Stimulated activated CD4-positive, alpha-beta T cell treated with anti-CD3 and anti-CD28 coated beads, TNF-alpha, amount 100 ng/mL, for 4 hours (primary cell): Measurements from ENCODE around the gene ATP6V0A4.
"Not testable (repeated sequence)": the region's sequence is repeated elsewhere in the genome, so short reads cannot be mapped to it uniquely, and the experiment has no call there.

Experiments
- DNase-seq, 3 experiments: peaks; one replicate each; pipeline ENCODE4 v3.0.0-alpha.2; 2020; ENCODE audit warnings: low read depth in 3 of 3

The ATP6V0A4 gene

GRCh38 chr7:138802706-138803105 lies 4.7 kb upstream of the ATP6V0A4 start:
- DNase-seq, result no peak

- DNase-seq, result no peak
Measured at GRCh38 chr7:138801256-138801655, 3.3 kb upstream of the ATP6V0A4 start.

- no peak for DNase-seq
Measured at GRCh38 chr7:138799336-138800000, 1.5 kb upstream of the ATP6V0A4 start.

- no peak for DNase-seq
Measured at GRCh38 chr7:138798836-138799235, 840 bp upstream of the ATP6V0A4 start.

GRCh38 chr7:138797046-138797445 lies 950 bp downstream of the ATP6V0A4 start:
- not testable (repeated sequence) for DNase-seq

- DNase-seq, result no peak
Measured at GRCh38 chr7:138796038-138796615, 1.9 kb downstream of the ATP6V0A4 start.

- DNase-seq, result no peak
Measured at GRCh38 chr7:138785587-138786437, 12.2 kb downstream of the ATP6V0A4 start.

GRCh38 chr7:138784692-138785091 lies 13.3 kb downstream of the ATP6V0A4 start:
- no peak for DNase-seq

GRCh38 chr7:138781004-138781403 lies 17.0 kb downstream of the ATP6V0A4 start:
- DNase-seq, result no peak

GRCh38 chr7:138776166-138776833 lies 21.7 kb downstream of the ATP6V0A4 start:
- no peak for DNase-seq

GRCh38 chr7:138773817-138774216 lies 24.2 kb downstream of the ATP6V0A4 start:
- no peak for DNase-seq

- DNase-seq, result no peak
Measured at GRCh38 chr7:138773176-138773575, 24.8 kb downstream of the ATP6V0A4 start.

GRCh38 chr7:138770904-138771303 lies 27.1 kb downstream of the ATP6V0A4 start:
- DNase-seq, result no peak

- no peak for DNase-seq
Measured at GRCh38 chr7:138768241-138768640, 29.8 kb downstream of the ATP6V0A4 start.

GRCh38 chr7:138756591-138757242 lies 41.3 kb downstream of the ATP6V0A4 start:
- no peak for DNase-seq

GRCh38 chr7:138755842-138756590 lies 42.0 kb downstream of the ATP6V0A4 start:
- no peak for DNase-seq

GRCh38 chr7:138755331-138755747 lies 42.7 kb downstream of the ATP6V0A4 start:
- DNase-seq, result no peak

- DNase-seq, result no peak
Measured at GRCh38 chr7:138753610-138754009, 44.4 kb downstream of the ATP6V0A4 start.

GRCh38 chr7:138753150-138753518 lies 44.9 kb downstream of the ATP6V0A4 start:
- DNase-seq, result no peak

- peak; percentile 46 to 90 (median 87) for DNase-seq
Measured at GRCh38 chr7:138752518-138753149, 45.4 kb downstream of the ATP6V0A4 start.
